ENCODE results near the gene GABBR2. TPM values are rescaled to one million over a fixed set of nuclear protein-coding genes. Genes with fewer than 3 reads are reported as not detected.

Gene GABBR2
- total and polyA plus RNA-seq, 9 of the 15 experiments (the other 6 are each of a cell fraction or from before 2014, with no cell fraction given), result 0.15 to 1.9 (median 0.32) TPM

GRCh38 chr9:98374385-98375051 is 334.2 kb downstream of the GABBR2 start (continued):
- TF ChIP-seq REST (IDR thresholded peaks at IDR 0.05; ENCODE audit: borderline replicate concordance), result peak; percentile 51; the same call in 1 of the 2 replicates
- no peak for TF ChIP-seq REST (CRISPR knock-in tag; IDR thresholded peaks at IDR 0.05; ENCODE audit: low read depth)
- peak; percentile 79 to 82; a peak in 3 of 4 replicates for TF ChIP-seq ARNT (IDR thresholded peaks at IDR 0.05)
- no peak for TF ChIP-seq DEAF1 (CRISPR knock-in tag; IDR thresholded peaks at IDR 0.05)
- peak; percentile 85; the same call in 1 of the 2 replicates for TF ChIP-seq KLF16 (IDR thresholded peaks at IDR 0.05)
- TF ChIP-seq ILF3 (IDR thresholded peaks at IDR 0.05; ENCODE audit: borderline replicate concordance), result no peak
- no peak for TF ChIP-seq RBM34 (IDR thresholded peaks at IDR 0.05; ENCODE audit: borderline replicate concordance, insufficient read depth, low read length)
- TF ChIP-seq ZNF282 (CRISPR knock-in tag; IDR thresholded peaks at IDR 0.05), result no peak
- TF ChIP-seq SMARCC2 (IDR thresholded peaks at IDR 0.05; ENCODE audit: low read depth), result peak; percentile 80; the same call in 1 of the 2 replicates
- TF ChIP-seq E2F6 (IDR thresholded peaks at IDR 0.05; ENCODE audit: borderline replicate concordance in 1 of 2, extremely low read depth in 1 of 2, insufficient read depth in 1 of 2, insufficient read length in 1 of 2, low read depth in 1 of 2, low read length in 1 of 2, poor library complexity in 1 of 2, severe bottlenecking in 1 of 2), result peak; percentile 75 to 88
- TF ChIP-seq TARDBP (IDR thresholded peaks at IDR 0.05), result no peak
- TF ChIP-seq SMARCE1 (IDR thresholded peaks at IDR 0.05), result peak; percentile 89
- TF ChIP-seq TEAD1 (CRISPR knock-in tag; IDR thresholded peaks at IDR 0.05), result peak in 1 of 2 experiments; percentile 87; a peak in 2 of 4 replicates
- TF ChIP-seq ZNF253 (CRISPR knock-in tag; conservative IDR thresholded peaks at IDR 0.05), result no peak
- TF ChIP-seq ELK1 (CRISPR knock-in tag; IDR thresholded peaks at IDR 0.05), result no peak
- TF ChIP-seq BCOR (IDR thresholded peaks at IDR 0.05), result peak; percentile 37; the same call in 1 of the 2 replicates

Measured in K562 (cell line).